Caco-2 (cell line): ENCODE results near the gene AHCYL2. TPM values are rescaled to one million over a fixed set of nuclear protein-coding genes. Genes with fewer than 3 reads are reported as not detected.

ENCODE experiments used
- BruUV-seq: library from RNA; stranded (reverse); fragments of 400-500 nt; replicated peaks from 2 replicates; lab custom pipeline; 2021; lab: Mats Ljungman, UMichigan
- CTCF ChIA-PET: fragments of 300-600 bp; sonication (Branson Sonifier 250); formaldehyde crosslinking; loops from one replicate; lab custom pipeline; 2022; ENCODE audit warnings: antibody characterized with exemption; lab: Charles Lee
- POLR2A ChIA-PET: fragments of 300-600 bp; sonication (Branson Sonifier 250); formaldehyde crosslinking; loops from one replicate; lab custom pipeline; 2022; ENCODE audit warnings: antibody characterized with exemption; lab: Charles Lee
- DNase-seq, 2 experiments: peaks; one replicate each; pipeline versions ENCODE4 v3.0.0 to v3.0.0-alpha.2; 2020 to 2022
- H3K27me3 ChIP-seq: replicated peaks from 2 replicates; pipeline ENCODE4 v1.6.0; 2011; ENCODE audit warnings: low read length; ENCODE audit not compliant: control insufficient read depth, insufficient read depth
- H3K36me3 ChIP-seq: 2 replicates; pipeline ENCODE4 v1.5.1; 2011; ENCODE audit warnings: low read length; ENCODE audit not compliant: control insufficient read depth, insufficient read depth
- H3K4me1 ChIP-seq: fragments of 250-450 bp; sonication (Bioruptor Pico); 2 replicates; pipeline ENCODE4 v1.5.1; 2020; ENCODE audit warnings: mild to moderate bottlenecking
- H3K4me3 ChIP-seq: 2 replicates; pipeline ENCODE4 v1.5.1; 2011; ENCODE audit warnings: low read depth, mild to moderate bottlenecking, control low read depth, low read length
- H3K9me3 ChIP-seq: fragments of 250-450 bp; sonication (Bioruptor Pico); 2 replicates; pipeline ENCODE4 v1.5.1; 2020; ENCODE audit warnings: mild to moderate bottlenecking, moderate library complexity
- H3K27ac Mint-ChIP-seq: one replicate; pipeline ENCODE4 v1.8.0; 2022; ENCODE audit warnings: mixed read lengths; ENCODE audit not compliant: unreplicated experiment
- H3K27me3 Mint-ChIP-seq: one replicate; pipeline ENCODE4 v1.8.0; 2022; ENCODE audit warnings: mixed read lengths; ENCODE audit not compliant: insufficient read depth, unreplicated experiment
- H3K36me3 Mint-ChIP-seq: one replicate; pipeline ENCODE4 v1.8.0; 2022; ENCODE audit warnings: mild to moderate bottlenecking, mixed read lengths; ENCODE audit not compliant: insufficient read depth, unreplicated experiment
- H3K4me1 Mint-ChIP-seq: one replicate; pipeline ENCODE4 v1.8.0; 2022; ENCODE audit warnings: low read depth, mixed read lengths; ENCODE audit not compliant: unreplicated experiment
- H3K4me3 Mint-ChIP-seq: one replicate; pipeline ENCODE4 v1.8.0; 2022; ENCODE audit warnings: mild to moderate bottlenecking, moderate library complexity, mixed read lengths; ENCODE audit not compliant: unreplicated experiment
- H3K9me3 Mint-ChIP-seq: one replicate; pipeline ENCODE4 v1.8.0; 2022; ENCODE audit warnings: mixed read lengths; ENCODE audit not compliant: unreplicated experiment
- intact Hi-C: fragments of 100-400 bp; cut with micrococcal nuclease; formaldehyde crosslinking; loops from one replicate; pipeline ENCODE4 v1.10.0; 2022; ENCODE audit not compliant: unreplicated experiment
- total RNA-seq: library from RNA; stranded (reverse); gene quantifications from 2 replicates; pipeline ENCODE4 v1.2.3, GENCODE V29; 2022
- TF ChIP-seq, protein P1 (sequence below), 2 experiments: fragments of 200-600 bp in 1 of 2; IDR thresholded peaks; 1 replicate in 1 of 2; 2 replicates in 1 of 2; pipeline versions ENCODE4 v1.5.1 to v1.8.0; 2011 to 2022; ENCODE audit warnings: antibody characterized with exemption in 1 of 2, control low read depth in 1 of 2, inconsistent platforms in 1 of 2, low read depth in 1 of 2, low read length in 1 of 2, mild to moderate bottlenecking in 1 of 2, moderate library complexity in 1 of 2; ENCODE audit not compliant: insufficient read depth in 1 of 2, severe bottlenecking in 1 of 2, unreplicated experiment in 1 of 2

The AHCYL2 gene
- total RNA-seq, 1 experiment from 2014 or later, result 15.8 TPM

DNA sequence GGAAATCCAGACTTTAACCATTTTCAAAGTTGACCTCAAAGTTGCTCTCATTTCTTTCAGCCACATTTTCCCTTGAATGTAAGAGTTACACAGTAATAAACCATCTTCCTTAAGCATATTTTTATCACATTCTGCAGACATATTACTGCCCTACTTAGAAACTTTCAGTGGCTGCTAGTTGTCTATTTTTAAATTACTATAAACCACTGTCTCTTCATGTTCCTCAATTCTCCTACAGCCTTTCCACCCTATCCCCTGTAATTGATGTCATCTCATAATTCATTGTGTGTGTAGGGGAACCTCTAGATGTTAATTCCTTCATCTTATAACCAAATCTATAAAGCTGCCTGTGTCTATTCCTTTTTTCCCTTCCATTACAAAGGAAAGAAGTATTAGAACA is 131.3 kb downstream of the AHCYL2 start:
- no TSS peak for BruUV-seq
- H3K27me3 Mint-ChIP-seq, result no peaks in the 10 kb centered on the region
- ChIA-PET POLR2A (no interaction called here), CTCF (no interaction called here)
- no peak for DNase-seq
- no peaks in the 10 kb centered on the region for H3K4me1 Mint-ChIP-seq
- TF ChIP-seq, protein P1, sequence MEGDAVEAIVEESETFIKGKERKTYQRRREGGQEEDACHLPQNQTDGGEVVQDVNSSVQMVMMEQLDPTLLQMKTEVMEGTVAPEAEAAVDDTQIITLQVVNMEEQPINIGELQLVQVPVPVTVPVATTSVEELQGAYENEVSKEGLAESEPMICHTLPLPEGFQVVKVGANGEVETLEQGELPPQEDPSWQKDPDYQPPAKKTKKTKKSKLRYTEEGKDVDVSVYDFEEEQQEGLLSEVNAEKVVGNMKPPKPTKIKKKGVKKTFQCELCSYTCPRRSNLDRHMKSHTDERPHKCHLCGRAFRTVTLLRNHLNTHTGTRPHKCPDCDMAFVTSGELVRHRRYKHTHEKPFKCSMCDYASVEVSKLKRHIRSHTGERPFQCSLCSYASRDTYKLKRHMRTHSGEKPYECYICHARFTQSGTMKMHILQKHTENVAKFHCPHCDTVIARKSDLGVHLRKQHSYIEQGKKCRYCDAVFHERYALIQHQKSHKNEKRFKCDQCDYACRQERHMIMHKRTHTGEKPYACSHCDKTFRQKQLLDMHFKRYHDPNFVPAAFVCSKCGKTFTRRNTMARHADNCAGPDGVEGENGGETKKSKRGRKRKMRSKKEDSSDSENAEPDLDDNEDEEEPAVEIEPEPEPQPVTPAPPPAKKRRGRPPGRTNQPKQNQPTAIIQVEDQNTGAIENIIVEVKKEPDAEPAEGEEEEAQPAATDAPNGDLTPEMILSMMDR (IDR thresholded peaks at IDR 0.05; ENCODE audit: insufficient read depth in 1 of 2, low read depth in 1 of 2, low read length in 1 of 2, severe bottlenecking in 1 of 2, unreplicated experiment in 1 of 2), result no peak
- H3K27ac Mint-ChIP-seq, result no peak overlapping the region
- H3K36me3 ChIP-seq, result no peaks in the 10 kb centered on the region
- H3K4me3 Mint-ChIP-seq, result no peak overlapping the region
- H3K4me3 ChIP-seq, result no peak overlapping the region
- no peaks in the 10 kb centered on the region for H3K27me3 ChIP-seq
- H3K4me1 ChIP-seq, result 0 out of 2 replicates have a peak, but pooled peaks cover 3% of the 10 kb centered on the region
- intact Hi-C loops, result no loop called here
- no peaks in the 10 kb centered on the region for H3K9me3 ChIP-seq
- H3K9me3 Mint-ChIP-seq, result no peaks in the 10 kb centered on the region
- no peaks in the 10 kb centered on the region for H3K36me3 Mint-ChIP-seq

DNA sequence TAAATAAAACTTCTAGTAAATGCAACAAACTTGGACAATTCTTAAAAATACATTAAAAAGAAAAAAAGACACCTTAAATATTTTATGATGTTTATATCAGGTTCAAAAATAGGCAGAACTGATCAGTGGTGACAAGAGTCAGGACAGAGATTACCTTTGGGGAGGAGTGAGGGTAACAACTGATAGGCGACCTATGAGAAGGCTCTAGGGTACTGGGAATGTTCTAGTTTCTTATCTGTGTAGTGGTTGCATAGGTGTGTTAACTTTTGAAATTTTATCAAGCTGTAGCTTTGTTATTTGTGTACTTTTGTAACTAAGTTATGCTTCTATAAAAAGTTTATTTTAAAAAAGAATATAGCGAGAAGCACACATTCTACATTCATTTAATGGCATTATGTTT is 134.3 kb downstream of the AHCYL2 start:
- CTCF ChIA-PET, result interaction anchor here (0.6 to 1.6 kb wide), 3 partner anchors 9 to 188 kb away, joined by 3 to 6 read pairs (median 4); no protein-coding TSS in a partner anchor
- TF ChIP-seq, protein P1 (IDR thresholded peaks at IDR 0.05; ENCODE audit: insufficient read depth in 1 of 2, low read depth in 1 of 2, low read length in 1 of 2, severe bottlenecking in 1 of 2, unreplicated experiment in 1 of 2), result no peak
- Mint-ChIP-seq H3K9me3 (no peaks in the 10 kb centered on the region), H3K4me3 (no peak overlapping the region), H3K27ac (no peak overlapping the region), H3K4me1 (no peaks in the 10 kb centered on the region), H3K36me3 (no peaks in the 10 kb centered on the region), H3K27me3 (no peaks in the 10 kb centered on the region)
- BruUV-seq, result no TSS peak
- Histone ChIP-seq H3K4me1 (no peaks in the 10 kb centered on the region), H3K36me3 (no peaks in the 10 kb centered on the region), H3K9me3 (no peaks in the 10 kb centered on the region), H3K4me3 (no peak overlapping the region), H3K27me3 (no peaks in the 10 kb centered on the region)
- intact Hi-C loops, result no loop called here
- POLR2A ChIA-PET, result no interaction called here
- DNase-seq, result no peak

DNA sequence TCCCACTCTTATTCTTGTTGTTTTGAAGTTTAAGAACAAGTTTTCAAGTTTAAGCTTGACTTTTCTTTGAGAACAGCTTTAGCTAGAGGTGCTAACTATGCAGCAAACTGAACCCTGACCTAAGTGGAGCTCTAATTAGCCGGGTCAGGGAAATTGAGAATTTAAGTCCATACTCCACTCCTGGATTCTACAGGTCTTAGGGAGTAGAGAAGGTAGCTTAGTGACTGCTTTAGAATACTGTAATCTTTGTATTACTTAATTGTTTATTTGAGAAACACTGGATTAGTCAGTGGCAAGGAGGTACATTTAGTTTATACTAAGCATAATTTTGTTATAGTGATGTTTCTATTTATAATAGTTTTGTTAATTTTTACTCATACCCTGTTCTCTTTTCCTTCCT is 134.8 kb downstream of the AHCYL2 start:
- no peaks in the 10 kb centered on the region for H3K4me1 ChIP-seq
- Mint-ChIP-seq H3K27me3 (no peaks in the 10 kb centered on the region), H3K9me3 (no peaks in the 10 kb centered on the region), H3K36me3 (no peaks in the 10 kb centered on the region), H3K4me1 (no peaks in the 10 kb centered on the region), H3K4me3 (no peak overlapping the region), H3K27ac (no peak overlapping the region)
- no peak overlapping the region for H3K4me3 ChIP-seq
- no peaks in the 10 kb centered on the region for H3K36me3 ChIP-seq
- DNase-seq, result no peak
- no TSS peak for BruUV-seq
- CTCF ChIA-PET, result interaction anchor here (0.6 to 1.6 kb wide), 3 partner anchors 8 to 188 kb away, joined by 3 to 6 read pairs (median 4); no protein-coding TSS in a partner anchor
- TF ChIP-seq, protein P1 (IDR thresholded peaks at IDR 0.05; ENCODE audit: insufficient read depth in 1 of 2, low read depth in 1 of 2, low read length in 1 of 2, severe bottlenecking in 1 of 2, unreplicated experiment in 1 of 2), result no peak
- no peaks in the 10 kb centered on the region for H3K9me3 ChIP-seq
- POLR2A ChIA-PET, result no interaction called here
- intact Hi-C loops, result loop anchor here (10.0 kb wide), 1 partner anchor 465 kb away; no protein-coding TSS in a partner anchor
- H3K27me3 ChIP-seq, result no peaks in the 10 kb centered on the region
